ENCODE results near the gene TMCC3.
A peak's percentile ranks its signal among the peaks of the same experiment; 100 is the strongest.
"Not testable (repeated sequence)": the region's sequence is repeated elsewhere in the genome, so short reads cannot be mapped to it uniquely, and the experiment has no call there.

TMCC3 gene

GRCh38 chr12:94566345-94566744 lies 84.0 kb downstream of the TMCC3 start:
- no peak for DNase-seq (ENCODE audit: low spot score)

- DNase-seq (ENCODE audit: low spot score) = no peak
These were observed 84.7 kb downstream of the TMCC3 start for GRCh38 chr12:94565683-94566082.

- DNase-seq (ENCODE audit: low spot score) = no peak
These were observed 87.1 kb downstream of the TMCC3 start for GRCh38 chr12:94563286-94563685.

GRCh38 chr12:94561943-94562411 lies 88.4 kb downstream of the TMCC3 start:
- no peak for DNase-seq (ENCODE audit: low spot score)

GRCh38 chr12:94560431-94561221 lies 89.7 kb downstream of the TMCC3 start:
- DNase-seq (ENCODE audit: low spot score) = peak; percentile 14

GRCh38 chr12:94558612-94559011 lies 91.7 kb downstream of the TMCC3 start:
- no peak for DNase-seq (ENCODE audit: low spot score)

GRCh38 chr12:94557746-94558295 lies 92.5 kb downstream of the TMCC3 start:
- DNase-seq (ENCODE audit: low spot score) = no peak

GRCh38 chr12:94555687-94556086 lies 94.7 kb downstream of the TMCC3 start:
- DNase-seq (ENCODE audit: low spot score) = no peak

GRCh38 chr12:94553875-94554274 lies 96.5 kb downstream of the TMCC3 start:
- DNase-seq (ENCODE audit: low spot score) = no peak

- no peak for DNase-seq (ENCODE audit: low spot score)
These were observed 97.2 kb downstream of the TMCC3 start for GRCh38 chr12:94553130-94553519.

- DNase-seq (ENCODE audit: low spot score) = no peak
These were observed 98.5 kb downstream of the TMCC3 start for GRCh38 chr12:94551810-94552209.

- DNase-seq (ENCODE audit: low spot score) = no peak
These were observed 99.4 kb downstream of the TMCC3 start for GRCh38 chr12:94550964-94551363.

GRCh38 chr12:94548833-94549232 lies 101.5 kb downstream of the TMCC3 start:
- DNase-seq (ENCODE audit: low spot score) = not testable (repeated sequence)

- DNase-seq (ENCODE audit: low spot score) = peak; percentile 10
These were observed 104.2 kb downstream of the TMCC3 start for GRCh38 chr12:94545935-94546771.

GRCh38 chr12:94544355-94544754 lies 106.0 kb downstream of the TMCC3 start:
- DNase-seq (ENCODE audit: low spot score) = no peak

- DNase-seq (ENCODE audit: low spot score) = no peak
These were observed 112.0 kb downstream of the TMCC3 start for GRCh38 chr12:94538318-94538717.

GRCh38 chr12:94536040-94536965 lies 114.1 kb downstream of the TMCC3 start:
- DNase-seq (ENCODE audit: low spot score) = no peak

GRCh38 chr12:94535510-94535921 lies 114.8 kb downstream of the TMCC3 start:
- no peak for DNase-seq (ENCODE audit: low spot score)

GRCh38 chr12:94534774-94535509 lies 115.4 kb downstream of the TMCC3 start:
- DNase-seq (ENCODE audit: low spot score) = no peak

GRCh38 chr12:94534278-94534677 lies 116.1 kb downstream of the TMCC3 start:
- DNase-seq (ENCODE audit: low spot score) = no peak

All from activated CD4-positive, alpha-beta T cell treated with anti-CD3 and anti-CD28 coated beads, Interleukin-2, Interleukin-4, amounts not matched to agents 100 ng/mL and 50 ng/mL, durations not matched to agents 16 hours and 8 hours (primary cell).